ENCODE results near the gene ZNRF3.
"Not testable (repeated sequence)": the region's sequence is repeated elsewhere in the genome, so short reads cannot be mapped to it uniquely, and the experiment has no call there.

Gene ZNRF3

GRCh38 chr22:29073618-29074275, 190.4 kb downstream of the ZNRF3 start:
- DNase-seq, result no peak

- no peak for DNase-seq
Observed at GRCh38 chr22:29074276-29074772, 191.0 kb downstream of the ZNRF3 start.

- DNase-seq, result no peak
Observed at GRCh38 chr22:29078036-29078868, 194.9 kb downstream of the ZNRF3 start.

GRCh38 chr22:29078869-29079207, 195.5 kb downstream of the ZNRF3 start:
- no peak for DNase-seq

GRCh38 chr22:29079218-29079901, 196.0 kb downstream of the ZNRF3 start:
- no peak for DNase-seq

GRCh38 chr22:29080106-29080975, 197.0 kb downstream of the ZNRF3 start:
- no peak for DNase-seq

- no peak for DNase-seq
Observed at GRCh38 chr22:29081517-29082236, 198.3 kb downstream of the ZNRF3 start.

GRCh38 chr22:29082826-29083545, 199.6 kb downstream of the ZNRF3 start:
- no peak for DNase-seq

- not testable (repeated sequence) for DNase-seq
Observed at GRCh38 chr22:29083576-29083932, 200.2 kb downstream of the ZNRF3 start.

- no peak for DNase-seq
Observed at GRCh38 chr22:29083933-29084591, 200.7 kb downstream of the ZNRF3 start.

GRCh38 chr22:29087012-29087411, 203.6 kb downstream of the ZNRF3 start:
- no peak for DNase-seq

- no peak for DNase-seq
Observed at GRCh38 chr22:29088809-29089208, 205.4 kb downstream of the ZNRF3 start.

GRCh38 chr22:29089507-29089906, 206.1 kb downstream of the ZNRF3 start:
- DNase-seq, result no peak

- no peak for DNase-seq
Observed at GRCh38 chr22:29090039-29090438, 206.7 kb downstream of the ZNRF3 start.

- no peak for DNase-seq
Observed at GRCh38 chr22:29092243-29092642, 208.9 kb downstream of the ZNRF3 start.

GRCh38 chr22:29093030-29093429, 209.7 kb downstream of the ZNRF3 start:
- no peak for DNase-seq

- no peak for DNase-seq
Observed at GRCh38 chr22:29093501-29094300, 210.3 kb downstream of the ZNRF3 start.

- no peak for DNase-seq
Observed at GRCh38 chr22:29095459-29095858, 212.1 kb downstream of the ZNRF3 start.

GRCh38 chr22:29096736-29097669, 213.6 kb downstream of the ZNRF3 start:
- no peak for DNase-seq
